Measurements from ENCODE around the gene INVS.

DNA sequence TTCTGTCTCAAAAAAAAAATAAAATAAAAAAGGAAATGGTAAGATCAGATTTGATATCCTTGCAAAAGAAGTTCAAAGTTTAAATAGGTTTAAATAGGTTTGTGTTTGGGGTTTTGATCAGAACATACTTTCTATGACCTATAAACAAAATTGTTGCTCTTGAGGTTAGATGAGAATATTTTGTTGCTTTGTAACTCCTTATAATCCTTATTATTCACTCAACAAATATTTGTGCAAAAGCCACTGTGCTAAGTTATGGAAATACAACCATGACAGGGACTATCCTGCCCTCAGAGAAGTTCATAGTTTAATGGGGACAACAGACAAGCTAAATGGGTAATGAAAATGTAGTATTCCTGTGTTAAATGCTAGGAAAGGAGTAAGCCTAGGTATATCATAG lies 71.5 kb downstream of the INVS start:
- TF ChIP-seq CTCF (IDR thresholded peaks at IDR 0.05) (no peak), EZH2 (IDR thresholded peaks at IDR 0.05; ENCODE audit: borderline replicate concordance, insufficient read depth, low read depth, low read length, poor library complexity, severe bottlenecking) (no peak)
